Measurements from ENCODE around the gene ALG14. TPM values are rescaled to one million over a fixed set of nuclear protein-coding genes. Genes with fewer than 3 reads are reported as not detected.

ALG14 gene
- total RNA-seq, 1 experiment from 2014 or later, result 2.1 TPM

GRCh38 chr1:94974241-94974640, 98.5 kb downstream of the ALG14 start:
- Histone ChIP-seq H3K4me1 (replicated peaks) (peaks cover 42% of the 10 kb centered on the region), H3K36me3 (no peaks in the 10 kb centered on the region; the same call in 1 of the 2 replicates), H3K27me3 (replicated peaks) (no peaks in the 10 kb centered on the region), H3K27ac (peak overlapping the region; percentile 74), H3K4me3 (no peak overlapping the region), H3K9me3 (replicated peaks) (no peaks in the 10 kb centered on the region)
- peak in 1 of 2 experiments; percentile 19 for DNase-seq (ENCODE audit: low read depth in 1 of 2, low spot score in 2 of 2)

- Histone ChIP-seq H3K9me3 (replicated peaks) (no peaks in the 10 kb centered on the region), H3K36me3 (no peaks in the 10 kb centered on the region; the same call in 1 of the 2 replicates), H3K4me3 (no peak overlapping the region), H3K4me1 (replicated peaks) (peaks cover 42% of the 10 kb centered on the region), H3K27me3 (replicated peaks) (no peaks in the 10 kb centered on the region), H3K27ac (peak overlapping the region; percentile 8)
- DNase-seq (ENCODE audit: low read depth in 1 of 2, low spot score in 2 of 2), result no peak
These were observed 99.3 kb downstream of the ALG14 start for GRCh38 chr1:94973309-94973922.

GRCh38 chr1:94971491-94971924, 101.2 kb downstream of the ALG14 start:
- H3K4me1 ChIP-seq (replicated peaks), result peaks cover 42% of the 10 kb centered on the region
- H3K36me3 ChIP-seq, result no peaks in the 10 kb centered on the region
- H3K4me3 ChIP-seq, result no peak overlapping the region
- H3K27ac ChIP-seq, result peak overlapping the region; percentile 79
- no peaks in the 10 kb centered on the region for H3K9me3 ChIP-seq (replicated peaks)
- DNase-seq (ENCODE audit: low read depth in 1 of 2, low spot score in 2 of 2), result peak; percentile 55 to 77
- H3K27me3 ChIP-seq (replicated peaks), result no peaks in the 10 kb centered on the region

GRCh38 chr1:94970783-94971182, 102.0 kb downstream of the ALG14 start:
- H3K4me3 ChIP-seq, result no peak overlapping the region
- peak overlapping the region; percentile 79 for H3K27ac ChIP-seq
- no peaks in the 10 kb centered on the region for H3K36me3 ChIP-seq
- H3K9me3 ChIP-seq (replicated peaks), result no peaks in the 10 kb centered on the region
- peaks cover 42% of the 10 kb centered on the region for H3K4me1 ChIP-seq (replicated peaks)
- DNase-seq (ENCODE audit: low read depth in 1 of 2, low spot score in 2 of 2), result peak; percentile 55 to 58
- no peaks in the 10 kb centered on the region for H3K27me3 ChIP-seq (replicated peaks)

GRCh38 chr1:94969137-94969536, 103.6 kb downstream of the ALG14 start:
- H3K9me3 ChIP-seq (replicated peaks), result no peaks in the 10 kb centered on the region
- H3K4me3 ChIP-seq, result no peak overlapping the region
- no peak for DNase-seq (ENCODE audit: low read depth in 1 of 2, low spot score in 2 of 2)
- peaks cover 28% of the 10 kb centered on the region for H3K4me1 ChIP-seq (replicated peaks)
- no peaks in the 10 kb centered on the region for H3K36me3 ChIP-seq
- no peak overlapping the region for H3K27ac ChIP-seq
- no peaks in the 10 kb centered on the region for H3K27me3 ChIP-seq (replicated peaks)

- no peak for DNase-seq (ENCODE audit: low read depth in 1 of 2, low spot score in 2 of 2)
These were observed 106.7 kb downstream of the ALG14 start for GRCh38 chr1:94966033-94966432.

GRCh38 chr1:94963864-94964263, 108.9 kb downstream of the ALG14 start:
- no peaks in the 10 kb centered on the region for H3K9me3 ChIP-seq (replicated peaks)
- no peaks in the 10 kb centered on the region for H3K36me3 ChIP-seq
- H3K4me3 ChIP-seq, result no peak overlapping the region
- no peak overlapping the region for H3K27ac ChIP-seq
- no peak for DNase-seq (ENCODE audit: low read depth in 1 of 2, low spot score in 2 of 2)
- H3K27me3 ChIP-seq (replicated peaks), result no peaks in the 10 kb centered on the region
- H3K4me1 ChIP-seq (replicated peaks), result peaks cover 12% of the 10 kb centered on the region; the same call in 1 of the 2 replicates

More at GRCh38 chr1:94966033-94966432, 106.7 kb downstream of the ALG14 start:
- H3K9me3 ChIP-seq (replicated peaks), result no peaks in the 10 kb centered on the region
- H3K36me3 ChIP-seq, result no peaks in the 10 kb centered on the region
- H3K4me1 ChIP-seq (replicated peaks), result peaks cover 18% of the 10 kb centered on the region
- H3K27me3 ChIP-seq (replicated peaks), result no peaks in the 10 kb centered on the region
- no peak overlapping the region for H3K27ac ChIP-seq
- H3K4me3 ChIP-seq, result no peak overlapping the region

GRCh38 chr1:94962409-94963265, 110.1 kb downstream of the ALG14 start:
- Histone ChIP-seq H3K9me3 (replicated peaks) (no peaks in the 10 kb centered on the region), H3K27ac (peak overlapping the region; percentile 51), H3K27me3 (replicated peaks) (no peaks in the 10 kb centered on the region), H3K4me1 (replicated peaks) (peaks cover 12% of the 10 kb centered on the region; the same call in 1 of the 2 replicates), H3K4me3 (peak overlapping the region; percentile 20), H3K36me3 (no peaks in the 10 kb centered on the region)
- peak in 1 of 2 experiments; percentile 40 for DNase-seq (ENCODE audit: low read depth in 1 of 2, low spot score in 2 of 2)

GRCh38 chr1:94961988-94962387, 110.8 kb downstream of the ALG14 start:
- Histone ChIP-seq H3K27ac (no peak overlapping the region), H3K36me3 (no peaks in the 10 kb centered on the region), H3K4me1 (replicated peaks) (peaks cover 12% of the 10 kb centered on the region; the same call in 1 of the 2 replicates), H3K27me3 (replicated peaks) (no peaks in the 10 kb centered on the region), H3K9me3 (replicated peaks) (no peaks in the 10 kb centered on the region), H3K4me3 (no peak overlapping the region)
- DNase-seq (ENCODE audit: low read depth in 1 of 2, low spot score in 2 of 2), result no peak

GRCh38 chr1:94961582-94961981, 111.2 kb downstream of the ALG14 start:
- Histone ChIP-seq H3K4me3 (no peak overlapping the region), H3K27me3 (replicated peaks) (no peaks in the 10 kb centered on the region), H3K4me1 (replicated peaks) (peaks cover 12% of the 10 kb centered on the region; the same call in 1 of the 2 replicates), H3K27ac (no peak overlapping the region), H3K36me3 (no peaks in the 10 kb centered on the region), H3K9me3 (replicated peaks) (no peaks in the 10 kb centered on the region)
- no peak for DNase-seq (ENCODE audit: low read depth in 1 of 2, low spot score in 2 of 2)

GRCh38 chr1:94958081-94958480, 114.7 kb downstream of the ALG14 start:
- H3K27me3 ChIP-seq (replicated peaks), result no peaks in the 10 kb centered on the region
- H3K4me3 ChIP-seq, result no peak overlapping the region
- H3K36me3 ChIP-seq, result no peaks in the 10 kb centered on the region
- H3K27ac ChIP-seq, result no peak overlapping the region
- DNase-seq (ENCODE audit: low read depth in 1 of 2, low spot score in 2 of 2), result no peak
- H3K4me1 ChIP-seq (replicated peaks), result peaks cover 34% of the 10 kb centered on the region
- H3K9me3 ChIP-seq (replicated peaks), result no peaks in the 10 kb centered on the region

GRCh38 chr1:94955767-94956632, 116.8 kb downstream of the ALG14 start:
- H3K27me3 ChIP-seq (replicated peaks), result no peaks in the 10 kb centered on the region
- no peak for DNase-seq (ENCODE audit: low read depth in 1 of 2, low spot score in 2 of 2)
- no peaks in the 10 kb centered on the region for H3K9me3 ChIP-seq (replicated peaks)
- peaks cover 24% of the 10 kb centered on the region for H3K4me1 ChIP-seq (replicated peaks)
- H3K4me3 ChIP-seq, result no peak overlapping the region
- no peaks in the 10 kb centered on the region for H3K36me3 ChIP-seq
- H3K27ac ChIP-seq, result no peak overlapping the region
